Caco-2 (cell line): Measurements from ENCODE around the gene OGDH. TPM values are rescaled to one million over a fixed set of nuclear protein-coding genes. Genes with fewer than 3 reads are reported as not detected.

Experiments
- BruUV-seq: library from RNA; stranded (reverse); fragments of 400-500 nt; replicated peaks from 2 replicates; lab custom pipeline; 2021; lab: Mats Ljungman, UMichigan
- CTCF ChIA-PET: fragments of 300-600 bp; sonication (Branson Sonifier 250); formaldehyde crosslinking; loops from one replicate; lab custom pipeline; 2022; ENCODE audit warnings: antibody characterized with exemption; lab: Charles Lee
- POLR2A ChIA-PET: fragments of 300-600 bp; sonication (Branson Sonifier 250); formaldehyde crosslinking; loops from one replicate; lab custom pipeline; 2022; ENCODE audit warnings: antibody characterized with exemption; lab: Charles Lee
- DNase-seq, 2 experiments: peaks; one replicate each; pipeline versions ENCODE4 v3.0.0 to v3.0.0-alpha.2; 2020 to 2022
- H3K27me3 ChIP-seq: replicated peaks from 2 replicates; pipeline ENCODE4 v1.6.0; 2011; ENCODE audit warnings: low read length; ENCODE audit not compliant: control insufficient read depth, insufficient read depth
- H3K36me3 ChIP-seq: 2 replicates; pipeline ENCODE4 v1.5.1; 2011; ENCODE audit warnings: low read length; ENCODE audit not compliant: control insufficient read depth, insufficient read depth
- H3K4me1 ChIP-seq: fragments of 250-450 bp; sonication (Bioruptor Pico); 2 replicates; pipeline ENCODE4 v1.5.1; 2020; ENCODE audit warnings: mild to moderate bottlenecking
- H3K4me3 ChIP-seq: 2 replicates; pipeline ENCODE4 v1.5.1; 2011; ENCODE audit warnings: low read depth, mild to moderate bottlenecking, control low read depth, low read length
- H3K9me3 ChIP-seq: fragments of 250-450 bp; sonication (Bioruptor Pico); 2 replicates; pipeline ENCODE4 v1.5.1; 2020; ENCODE audit warnings: mild to moderate bottlenecking, moderate library complexity
- H3K27ac Mint-ChIP-seq: one replicate; pipeline ENCODE4 v1.8.0; 2022; ENCODE audit warnings: mixed read lengths; ENCODE audit not compliant: unreplicated experiment
- H3K27me3 Mint-ChIP-seq: one replicate; pipeline ENCODE4 v1.8.0; 2022; ENCODE audit warnings: mixed read lengths; ENCODE audit not compliant: insufficient read depth, unreplicated experiment
- H3K36me3 Mint-ChIP-seq: one replicate; pipeline ENCODE4 v1.8.0; 2022; ENCODE audit warnings: mild to moderate bottlenecking, mixed read lengths; ENCODE audit not compliant: insufficient read depth, unreplicated experiment
- H3K4me1 Mint-ChIP-seq: one replicate; pipeline ENCODE4 v1.8.0; 2022; ENCODE audit warnings: low read depth, mixed read lengths; ENCODE audit not compliant: unreplicated experiment
- H3K4me3 Mint-ChIP-seq: one replicate; pipeline ENCODE4 v1.8.0; 2022; ENCODE audit warnings: mild to moderate bottlenecking, moderate library complexity, mixed read lengths; ENCODE audit not compliant: unreplicated experiment
- H3K9me3 Mint-ChIP-seq: one replicate; pipeline ENCODE4 v1.8.0; 2022; ENCODE audit warnings: mixed read lengths; ENCODE audit not compliant: unreplicated experiment
- intact Hi-C: fragments of 100-400 bp; cut with micrococcal nuclease; formaldehyde crosslinking; loops from one replicate; pipeline ENCODE4 v1.10.0; 2022; ENCODE audit not compliant: unreplicated experiment
- total RNA-seq: library from RNA; stranded (reverse); gene quantifications from 2 replicates; pipeline ENCODE4 v1.2.3, GENCODE V29; 2022
- TF ChIP-seq, protein P1 (sequence below), 2 experiments: fragments of 200-600 bp in 1 of 2; IDR thresholded peaks; 1 replicate in 1 of 2; 2 replicates in 1 of 2; pipeline versions ENCODE4 v1.5.1 to v1.8.0; 2011 to 2022; ENCODE audit warnings: antibody characterized with exemption in 1 of 2, control low read depth in 1 of 2, inconsistent platforms in 1 of 2, low read depth in 1 of 2, low read length in 1 of 2, mild to moderate bottlenecking in 1 of 2, moderate library complexity in 1 of 2; ENCODE audit not compliant: insufficient read depth in 1 of 2, severe bottlenecking in 1 of 2, unreplicated experiment in 1 of 2

OGDH gene
- total RNA-seq, 1 experiment from 2014 or later: 62.1 TPM

DNA sequence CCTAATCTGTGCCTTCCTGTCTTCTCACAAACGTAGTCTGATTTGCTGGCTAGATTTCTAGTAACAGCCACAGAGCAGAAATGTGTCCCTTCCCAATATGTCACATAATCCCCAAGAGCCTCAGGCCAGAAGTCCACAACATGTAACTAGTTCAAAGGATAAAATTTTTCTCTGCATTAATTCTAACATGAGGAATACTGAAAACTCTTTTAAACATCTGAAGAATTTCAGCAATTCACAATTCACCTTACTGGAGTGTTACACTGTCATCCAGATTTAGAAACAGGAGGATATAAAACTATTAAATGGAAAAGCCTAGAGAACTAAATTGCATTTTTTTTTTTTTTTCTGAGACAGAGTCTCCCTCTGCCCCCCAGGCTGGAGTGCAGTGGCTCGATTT is 30.2 kb upstream of the OGDH start:
- Mint-ChIP-seq H3K27ac (no peak overlapping the region), H3K4me1 (peaks cover 17% of the 10 kb centered on the region), H3K36me3 (peaks cover 90% of the 10 kb centered on the region), H3K4me3 (peak overlapping the region; percentile 14), H3K9me3 (no peaks in the 10 kb centered on the region), H3K27me3 (no peaks in the 10 kb centered on the region)
- ChIA-PET CTCF (no interaction called here), POLR2A (no interaction called here)
- no peaks in the 10 kb centered on the region for H3K9me3 ChIP-seq
- no TSS peak for BruUV-seq
- DNase-seq: no peak
- peaks cover 5% of the 10 kb centered on the region for H3K36me3 ChIP-seq
- TF ChIP-seq, protein P1, sequence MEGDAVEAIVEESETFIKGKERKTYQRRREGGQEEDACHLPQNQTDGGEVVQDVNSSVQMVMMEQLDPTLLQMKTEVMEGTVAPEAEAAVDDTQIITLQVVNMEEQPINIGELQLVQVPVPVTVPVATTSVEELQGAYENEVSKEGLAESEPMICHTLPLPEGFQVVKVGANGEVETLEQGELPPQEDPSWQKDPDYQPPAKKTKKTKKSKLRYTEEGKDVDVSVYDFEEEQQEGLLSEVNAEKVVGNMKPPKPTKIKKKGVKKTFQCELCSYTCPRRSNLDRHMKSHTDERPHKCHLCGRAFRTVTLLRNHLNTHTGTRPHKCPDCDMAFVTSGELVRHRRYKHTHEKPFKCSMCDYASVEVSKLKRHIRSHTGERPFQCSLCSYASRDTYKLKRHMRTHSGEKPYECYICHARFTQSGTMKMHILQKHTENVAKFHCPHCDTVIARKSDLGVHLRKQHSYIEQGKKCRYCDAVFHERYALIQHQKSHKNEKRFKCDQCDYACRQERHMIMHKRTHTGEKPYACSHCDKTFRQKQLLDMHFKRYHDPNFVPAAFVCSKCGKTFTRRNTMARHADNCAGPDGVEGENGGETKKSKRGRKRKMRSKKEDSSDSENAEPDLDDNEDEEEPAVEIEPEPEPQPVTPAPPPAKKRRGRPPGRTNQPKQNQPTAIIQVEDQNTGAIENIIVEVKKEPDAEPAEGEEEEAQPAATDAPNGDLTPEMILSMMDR (IDR thresholded peaks at IDR 0.05; ENCODE audit: insufficient read depth in 1 of 2, low read depth in 1 of 2, low read length in 1 of 2, severe bottlenecking in 1 of 2, unreplicated experiment in 1 of 2): no peak
- no peak overlapping the region for H3K4me3 ChIP-seq
- H3K4me1 ChIP-seq: peaks cover 18% of the 10 kb centered on the region
- intact Hi-C loops: no loop called here
- no peaks in the 10 kb centered on the region for H3K27me3 ChIP-seq

DNA sequence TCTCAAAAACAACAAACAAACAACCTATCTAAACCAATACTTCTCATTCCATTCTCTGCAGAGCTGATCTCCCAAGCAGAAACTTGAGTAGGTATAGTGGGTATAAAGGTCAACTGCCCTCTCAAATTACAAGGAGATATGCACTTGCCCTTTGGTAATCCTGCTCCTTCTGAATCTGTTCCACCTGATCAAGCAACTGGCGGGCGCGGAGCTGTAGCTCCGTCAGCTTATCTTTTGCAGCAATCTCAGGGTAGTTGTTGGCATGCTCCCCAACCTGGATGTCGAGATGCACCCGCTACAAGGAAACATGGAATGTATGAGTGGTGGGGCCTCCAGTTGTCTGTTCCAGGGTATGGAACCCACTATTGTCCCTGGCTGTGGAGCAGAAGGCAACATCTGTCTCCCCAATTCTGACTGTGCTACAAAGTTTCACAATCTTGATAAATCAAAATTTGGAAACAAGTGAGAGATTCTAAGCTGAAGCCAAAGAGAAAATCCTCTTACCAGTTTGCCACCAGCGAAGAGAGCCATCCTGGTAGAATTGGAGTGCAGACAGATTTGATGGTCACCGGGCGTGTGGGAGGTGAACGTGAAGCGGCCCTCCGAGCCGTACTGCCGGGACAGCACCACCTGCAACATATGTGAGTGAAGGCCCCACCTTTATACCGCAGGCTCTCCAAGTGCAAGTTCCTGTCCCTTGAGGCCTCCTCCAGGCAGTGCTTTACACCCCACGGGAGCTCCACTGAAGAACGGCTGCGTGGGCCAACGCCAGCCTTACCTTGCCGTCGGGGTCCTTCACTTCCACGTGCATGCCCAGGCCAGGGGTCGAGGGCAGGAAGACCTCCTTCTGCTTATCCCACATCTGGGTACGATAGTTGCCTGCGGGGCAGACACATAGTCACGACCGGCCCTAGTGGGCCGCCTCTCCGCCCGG is 25.2 kb upstream of the OGDH start:
- Mint-ChIP-seq H3K4me3 (peak overlapping the region; percentile 86), H3K9me3 (no peaks in the 10 kb centered on the region), H3K27ac (peak overlapping the region; percentile 96), H3K27me3 (no peaks in the 10 kb centered on the region), H3K36me3 (peaks cover 61% of the 10 kb centered on the region), H3K4me1 (peaks cover 7% of the 10 kb centered on the region)
- Histone ChIP-seq H3K4me1 (peaks cover 13% of the 10 kb centered on the region), H3K36me3 (no peaks in the 10 kb centered on the region), H3K27me3 (no peaks in the 10 kb centered on the region), H3K4me3 (peak overlapping the region; percentile 80), H3K9me3 (no peaks in the 10 kb centered on the region)
- ChIA-PET POLR2A (interaction anchor here (0.7 to 2.1 kb wide), 3 partner anchors 7 to 25 kb away, joined by 3 to 26 read pairs (median 17); partner anchors contain the start of genes DDX56 and OGDH), CTCF (interaction anchor here (1.1 to 1.2 kb wide), 2 partner anchors 16 to 555 kb away, joined by 3 read pairs; no protein-coding TSS in a partner anchor)
- TF ChIP-seq, protein P1 (IDR thresholded peaks at IDR 0.05; ENCODE audit: insufficient read depth in 1 of 2, low read depth in 1 of 2, low read length in 1 of 2, severe bottlenecking in 1 of 2, unreplicated experiment in 1 of 2): no peak
- no TSS peak for BruUV-seq
- intact Hi-C loops: loop anchor here (5.0 to 10.0 kb wide), 2 partner anchors 166 to 404 kb away; partner anchors contain the start of gene ZMIZ2
- DNase-seq: peak in 1 of 2 experiments; percentile 41

DNA sequence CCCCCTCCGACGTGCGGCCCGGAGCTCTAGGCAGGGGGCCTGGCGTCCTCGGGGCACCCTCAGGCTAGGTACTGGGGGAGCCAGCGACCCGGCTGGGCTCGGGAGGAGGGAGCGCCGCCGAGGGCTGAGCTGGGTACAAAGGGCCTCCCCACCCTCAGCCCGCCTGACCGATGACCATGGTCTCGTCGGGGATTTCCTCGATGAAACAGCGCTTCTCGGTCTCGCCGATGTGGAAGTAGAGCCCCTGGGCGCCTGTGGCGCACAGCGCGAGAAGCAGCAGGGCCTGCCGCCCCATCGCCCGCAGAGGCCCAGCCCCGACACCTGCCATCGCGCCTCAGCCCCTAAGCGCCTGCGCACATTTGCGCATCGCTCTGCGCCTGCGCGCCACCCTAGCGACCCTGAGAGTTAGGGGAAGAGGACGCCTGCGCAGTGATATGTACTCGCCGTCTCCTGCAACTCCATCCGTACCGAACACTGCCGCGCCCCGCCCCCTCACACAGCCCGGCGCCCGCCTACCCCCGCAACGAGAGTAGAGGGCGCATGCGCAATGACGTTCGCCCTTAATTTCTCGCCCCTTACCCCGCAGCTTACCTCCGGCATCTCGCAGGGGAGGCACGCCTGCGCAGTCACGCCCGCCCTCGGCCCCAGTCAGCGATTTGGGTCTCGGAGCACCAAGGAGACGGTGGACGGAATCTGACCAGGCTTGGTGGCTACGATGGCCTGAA is 24.4 kb upstream of the OGDH start, which contains the start of gene TMED4:
Gene TMED4 (minus strand): TSS at position 353 of the 725 bp plus-strand sequence. CDS start 25 bp downstream, at position 328.
- no peaks in the 10 kb centered on the region for H3K27me3 ChIP-seq
- intact Hi-C loops: loop anchor here (1.0 to 10.0 kb wide), 5 partner anchors 24 to 403 kb away; partner anchors contain the start of genes H2AZ2, OGDH, PPIA and ZMIZ2
- CTCF ChIA-PET: interaction anchor here (0.5 to 1.0 kb wide), 3 partner anchors 8 to 140 kb away, joined by 3 to 7 read pairs (median 4); partner anchors contain the start of gene DDX56
- Mint-ChIP-seq H3K27me3 (no peaks in the 10 kb centered on the region), H3K4me3 (peak within 1 kb of the TSS; percentile 86), H3K9me3 (no peaks in the 10 kb centered on the region), H3K4me1 (peaks cover 7% of the 10 kb centered on the region), H3K36me3 (peaks cover 55% of the 10 kb centered on the region), H3K27ac (peak within 1 kb of the TSS; percentile 96)
- no peaks in the 10 kb centered on the region for H3K9me3 ChIP-seq
- BruUV-seq: no TSS peak
- TF ChIP-seq, protein P1 (IDR thresholded peaks at IDR 0.05; ENCODE audit: insufficient read depth in 1 of 2, low read depth in 1 of 2, low read length in 1 of 2, severe bottlenecking in 1 of 2, unreplicated experiment in 1 of 2): no peak
- POLR2A ChIA-PET: interaction anchor here (0.7 to 2.1 kb wide), 5 partner anchors 8 to 216 kb away, joined by 3 to 26 read pairs (median 6); partner anchors contain the start of genes DDX56 and OGDH
- peak within 1 kb of the TSS; percentile 80 for H3K4me3 ChIP-seq
- peak; percentile 99 to 100 for DNase-seq
- H3K36me3 ChIP-seq: no peaks in the 10 kb centered on the region
- H3K4me1 ChIP-seq: peaks cover 13% of the 10 kb centered on the region
